Pancreas (tissue), 10 donors: ENCODE data around the gene MMP24OS. TPM values are rescaled to one million over a fixed set of nuclear protein-coding genes. Genes with fewer than 3 reads are reported as not detected.

ENCODE experiments used
- ATAC-seq, 4 donors: fragments of 200-7000 bp; cut with Tn5 transposase; one replicate each; pipeline versions ENCODE4 v1.8.0 to v1.9.1; 2020; ENCODE audit warnings: mild to moderate bottlenecking in 4 of 4, moderate library complexity in 4 of 4
- DNase-seq, 6 donors: peaks; one replicate each; pipeline ENCODE4 v3.0.0-alpha.2; 2020
- FAIRE-seq: peaks from 2 replicates; lab custom pipeline; 2012; peaks lifted over from hg19 to GRCh38; lab: Jason Lieb, UNC
- H3K27ac ChIP-seq, 4 donors: fragments of 200-600 bp; sonication (generic); 1 replicate in 3 of 4; 2 replicates in 1 of 4; pipeline versions ENCODE4 v1.5.0 to v1.8.0; 2020
- H3K27me3 ChIP-seq, 4 donors: fragments of 200-600 bp; one replicate each; pipeline ENCODE4 v1.8.0; 2021
- H3K36me3 ChIP-seq, 3 donors: fragments of 200-600 bp; sonication (generic) in 1 of 3; one replicate each; pipeline versions ENCODE4 v1.5.0 to v1.8.0; 2020 to 2021
- H3K4me1 ChIP-seq, 3 donors: fragments of 200-600 bp; one replicate each; pipeline ENCODE4 v1.8.0; 2021
- H3K4me3 ChIP-seq, 4 donors: fragments of 200-600 bp; sonication (generic) in 2 of 4; one replicate each; pipeline versions ENCODE4 v1.5.0 to v1.8.0; 2020 to 2021
- H3K9me3 ChIP-seq, 4 donors: fragments of 200-600 bp; one replicate each; pipeline ENCODE4 v1.8.0; 2021
- CTCF ChIP-seq, 4 donors: fragments of 200-600 bp; sonication (generic) in 3 of 4; IDR thresholded peaks; one replicate each; pipeline versions ENCODE4 v1.5.0 to v1.8.0; 2021; ENCODE audit warnings: antibody characterized with exemption in 4 of 4
- WGBS, 2 donors: extraction: QIAGEN DNeasy Blood & Tissue Kit; methylation state at CpG; one replicate each; pipeline ENCODE4 v1.1.7; 2013; 5-methylcytosine and 5-hydroxymethylcytosine counted together
- intact Hi-C, 3 donors: fragments of 100-400 bp; cut with DNase I; formaldehyde crosslinking; loops; one replicate each; pipeline versions ENCODE4 v1.11.1 to v1.14.2; 2022
- polyA plus RNA-seq, 2 donors: library from polyadenylated mRNA; stranded (reverse); fragments of 200-250 nt; gene quantifications; one replicate each; pipeline ENCODE4 v1.2.3, GENCODE V29; 2013
- total RNA-seq, 6 donors: library from RNA; stranded (reverse); fragmentation: NEBNext Ultra II Directional in 4 of 6; extraction: Animal tissue kit (Norgen Biotek cat#: 25700) in 4 of 6; gene quantifications; one replicate each; pipeline versions ENCODE4 v1.2.1 to v1.2.4, GENCODE V29; 2021 to 2023
- donor health status: healthy with polysubstance abuse.
- donor health status: DM: no; HTN: no; CAD: no; lungs with moderate emphysema.
- donor health status: DM: no; HTN: no; CAD: no.
- donor health status: control.
- donor health status: control.
- donor health status: Bipolar disorder and iron deficiency.
- donor health status: DM: yes; HTN: yes; CAD: no.
- donor health status: DM: no; HTN: no; CAD: no.
- donor health status: DM: no; HTN: no; CAD: no.
- donor health status: DM: yes; HTN: yes; CAD: no.

MMP24OS gene
- total and polyA plus RNA-seq, 8 donors: 28.9 to 74.9 (median 45.8) TPM

DNA sequence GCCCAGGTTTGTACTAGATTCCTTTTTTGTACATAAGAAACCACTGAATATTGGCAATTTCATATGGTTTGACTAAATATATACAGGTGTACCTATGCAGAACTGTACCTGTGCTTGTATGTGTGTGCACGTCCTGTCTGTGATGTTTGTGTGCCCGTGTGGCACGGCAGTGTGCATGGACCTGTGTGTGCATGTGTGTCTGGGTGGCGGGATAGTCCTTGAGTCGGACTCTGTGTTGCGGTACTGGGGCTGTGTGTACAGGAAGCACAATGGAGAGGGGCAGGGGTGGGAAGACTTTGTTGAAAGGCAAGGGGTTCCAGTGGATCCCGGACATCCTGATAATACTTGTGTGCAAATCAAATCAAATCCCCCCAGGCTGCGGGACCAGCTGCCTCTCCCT, 17.8 kb upstream of the MMP24OS start:
- ATAC-seq (no peak), FAIRE-seq (no peak), DNase-seq (no peak)
- intact Hi-C loops: no loop called here
- TF ChIP-seq CTCF (IDR thresholded peaks at IDR 0.05): no peak
- Histone ChIP-seq H3K27me3 (no peaks in the 10 kb centered on the region), H3K27ac (no peak overlapping the region), H3K9me3 (no peaks in the 10 kb centered on the region), H3K36me3 (no peaks in the 10 kb centered on the region), H3K4me3 (no peak overlapping the region), H3K4me1 (no peaks in the 10 kb centered on the region)
- 55 to 58% methylated on average over 8 of the region's 8 CpGs for WGBS, 2 donors

- H3K27me3 ChIP-seq: no peaks in the 10 kb centered on the region
- 71 to 72% methylated on average over 8 of the region's 8 CpGs for WGBS, 2 donors
- H3K36me3 ChIP-seq: no peaks in the 10 kb centered on the region
- intact Hi-C loops: no loop called here
- no peaks in the 10 kb centered on the region for H3K4me1 ChIP-seq
- no peak overlapping the region for H3K27ac ChIP-seq
- no peak overlapping the region for H3K4me3 ChIP-seq
- no peak for TF ChIP-seq CTCF (IDR thresholded peaks at IDR 0.05)
- H3K9me3 ChIP-seq: no peaks in the 10 kb centered on the region
- FAIRE-seq (no peak), ATAC-seq (no peak), DNase-seq (no peak)
Measured at GRCh38 chr20:35295058-35295457, 17.1 kb upstream of the MMP24OS start.

GRCh38 chr20:35294293-35294685, 16.4 kb upstream of the MMP24OS start:
- ATAC-seq: no peak
- H3K27me3 ChIP-seq: no peaks in the 10 kb centered on the region
- no peaks in the 10 kb centered on the region for H3K9me3 ChIP-seq
- H3K4me1 ChIP-seq: no peaks in the 10 kb centered on the region
- DNase-seq: no peak
- H3K27ac ChIP-seq: no peak overlapping the region
- 24 to 32% methylated on average over 5 of the region's 5 CpGs for WGBS, 2 donors
- intact Hi-C loops: no loop called here
- H3K4me3 ChIP-seq: no peak overlapping the region
- no peaks in the 10 kb centered on the region for H3K36me3 ChIP-seq
- TF ChIP-seq CTCF (IDR thresholded peaks at IDR 0.05): no peak
- no peak for FAIRE-seq

GRCh38 chr20:35293303-35294292, 15.7 kb upstream of the MMP24OS start:
- DNase-seq: no peak
- 78 to 87% methylated on average over 19 of the region's 19 CpGs for WGBS, 2 donors

More at GRCh38 chr20:35293303-35294292, 15.7 kb upstream of the MMP24OS start:
- FAIRE-seq: no peak
- no peaks in the 10 kb centered on the region for H3K27me3 ChIP-seq
- TF ChIP-seq CTCF (IDR thresholded peaks at IDR 0.05): no peak
- intact Hi-C loops: no loop called here
- ATAC-seq: no peak
- H3K36me3 ChIP-seq: no peaks in the 10 kb centered on the region
- no peaks in the 10 kb centered on the region for H3K9me3 ChIP-seq
- no peaks in the 10 kb centered on the region for H3K4me1 ChIP-seq
- no peak overlapping the region for H3K27ac ChIP-seq
- H3K4me3 ChIP-seq: no peak overlapping the region
